ENCODE results near the gene MSH5. TPM values are rescaled to one million over a fixed set of nuclear protein-coding genes. Genes with fewer than 3 reads are reported as not detected.

The MSH5 gene
- total and polyA plus RNA-seq, 9 of the 15 experiments (the other 6 are each of a cell fraction or from before 2014, with no cell fraction given), result 12.5 to 104 (median 46.6) TPM

DNA sequence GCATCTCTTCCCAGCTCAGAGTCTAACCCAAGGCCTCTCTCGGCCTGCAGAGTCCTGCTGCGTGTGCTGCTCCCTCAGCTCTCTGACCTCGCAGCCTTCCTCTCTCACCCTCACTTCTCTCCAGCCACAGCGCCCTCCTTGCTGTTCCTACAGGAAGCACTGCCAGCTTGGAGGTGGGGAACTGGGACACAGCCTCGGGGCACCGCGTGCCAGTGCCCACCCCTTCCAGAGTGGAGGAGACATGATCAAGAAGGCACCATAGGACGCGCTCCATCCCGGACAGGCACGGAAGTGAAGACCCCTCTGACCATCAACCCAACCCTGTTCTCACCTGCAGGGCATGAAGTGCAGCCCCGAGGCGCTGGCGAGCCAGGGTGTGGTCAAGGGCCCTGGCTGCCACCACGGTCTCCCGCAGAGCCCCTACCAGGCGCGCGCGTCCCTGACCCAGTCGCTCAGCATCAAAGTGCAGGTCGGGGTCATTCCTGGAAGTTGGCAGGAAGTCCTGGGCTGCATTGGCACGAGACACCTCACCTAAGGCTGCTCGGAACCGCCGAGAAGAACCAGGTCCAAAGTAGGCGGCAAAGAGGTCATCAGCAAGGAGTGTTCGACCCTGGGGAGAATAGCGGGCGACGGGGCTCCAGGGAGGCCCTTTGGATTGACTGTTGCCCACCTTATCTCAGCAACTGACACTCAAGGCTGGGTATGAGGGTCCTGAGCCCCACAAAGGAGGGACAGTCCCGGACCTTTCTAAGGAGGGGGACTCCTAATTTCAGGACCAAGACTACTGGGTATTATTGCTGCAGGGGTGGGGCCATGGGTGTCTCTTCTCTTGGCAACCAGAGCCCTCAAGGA lies 36.1 kb downstream of the MSH5 start:
- Histone ChIP-seq H3K27me3 (ENCODE audit: control insufficient read depth in 2 of 2, insufficient read depth in 2 of 2, low read length in 2 of 2) (no peaks in the 10 kb centered on the region), H3K36me3 (ENCODE audit: control insufficient read depth, insufficient read depth, low read length) (peaks cover 35% of the 10 kb centered on the region; the same call in 2 of the 3 replicates), H3K79me2 (ENCODE audit: control insufficient read depth, insufficient read depth, low read length) (no peaks in the 10 kb centered on the region), H3K9ac (ENCODE audit: insufficient read depth in 1 of 2, low read depth in 2 of 2, low read length in 2 of 2) (peak overlapping the region; percentile 64 to 88; a peak in 3 of 4 replicates), H3K9me1 (ENCODE audit: control insufficient read depth, insufficient read depth, low read length) (peaks cover 6% of the 10 kb centered on the region), H4K20me1 (replicated peaks; ENCODE audit: control insufficient read depth, insufficient read depth, low read length) (no peaks in the 10 kb centered on the region), H3K9me3 (replicated peaks; ENCODE audit: control insufficient read depth, insufficient read depth, low read depth, low read length) (no peaks in the 10 kb centered on the region), H3K27ac (ENCODE audit: extremely low read depth, low read depth, low read length) (peak overlapping the region; percentile 87), H3K4me3 (no peak overlapping the region; the same call in 1 of the 2 replicates), H3K4me2 (ENCODE audit: insufficient read depth, low read length) (0 out of 2 replicates have a peak overlapping the region, but pooled peaks have one; percentile 56), H2AFZ (ENCODE audit: low read depth, low read length) (0 out of 2 replicates have a peak overlapping the region, but pooled peaks have one; percentile 3), H3K4me1 (replicated peaks in 1 of 2; ENCODE audit: control insufficient read depth in 2 of 2, insufficient read depth in 2 of 2, low read length in 2 of 2) (peaks cover 43 to 83% of the 10 kb centered on the region in 2 experiments)
- intact Hi-C loops (cut with micrococcal nuclease) (loop anchor here (2.0 to 10.0 kb wide), 2 partner anchors 19 to 231 kb away; partner anchors contain the start of genes ATP6V1G2, DDX39B, NFKBIL1 and VARS1), in situ Hi-C loops (cut with MboI) (no loop called here)
- BruUV-seq (replicated peaks), result no TSS peak
- DNase-seq (ENCODE audit: extremely low read depth in 1 of 4, low spot score in 3 of 4) (no peak), FAIRE-seq (no peak), ATAC-seq (no peak)
- ChIA-PET POLR2A (interaction anchor here (0.5 to 8.8 kb wide), 23 partner anchors 9 to 114 kb away, joined by 3 to 38 read pairs (median 5); partner anchors contain the start of genes C6orf47, CLIC1, GPANK1 and HSPA1B), CTCF (ENCODE audit: low intra/inter-chr PET ratio) (no interaction called here)
- 89% methylated on average over 32 of the region's 32 CpGs for WGBS (ENCODE audit: insufficient coverage, low coverage, missing lambda C conversion rate)
- no peak for TF ChIP-seq CREM (IDR thresholded peaks at IDR 0.05; ENCODE audit: low read depth)
- no peak for TF ChIP-seq THRAP3 (IDR thresholded peaks at IDR 0.05; ENCODE audit: borderline replicate concordance)
- peak; percentile 30 for TF ChIP-seq HMGN3 (IDR thresholded peaks at IDR 0.05; ENCODE audit: borderline replicate concordance, extremely low read depth, insufficient read length, low read depth, low read length)
- no peak for TF ChIP-seq SNRNP70 (optimal IDR thresholded peaks at IDR 0.05; ENCODE audit: low read depth, low read length)
- TF ChIP-seq, protein P1, sequence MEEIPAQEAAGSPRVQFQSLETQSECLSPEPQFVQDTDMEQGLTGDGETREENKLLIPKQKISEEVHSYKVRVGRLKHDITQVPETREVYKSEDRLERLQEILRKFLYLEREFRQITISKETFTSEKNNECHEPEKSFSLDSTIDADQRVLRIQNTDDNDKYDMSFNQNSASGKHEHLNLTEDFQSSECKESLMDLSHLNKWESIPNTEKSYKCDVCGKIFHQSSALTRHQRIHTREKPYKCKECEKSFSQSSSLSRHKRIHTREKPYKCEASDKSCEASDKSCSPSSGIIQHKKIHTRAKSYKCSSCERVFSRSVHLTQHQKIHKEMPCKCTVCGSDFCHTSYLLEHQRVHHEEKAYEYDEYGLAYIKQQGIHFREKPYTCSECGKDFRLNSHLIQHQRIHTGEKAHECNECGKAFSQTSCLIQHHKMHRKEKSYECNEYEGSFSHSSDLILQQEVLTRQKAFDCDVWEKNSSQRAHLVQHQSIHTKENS (CRISPR knock-in tag; IDR thresholded peaks at IDR 0.05), result no peak
- TF ChIP-seq KDM5B (IDR thresholded peaks at IDR 0.05; ENCODE audit: insufficient replicate concordance, low read depth, low read length), result peak; percentile 12
- TF ChIP-seq, protein P2, sequence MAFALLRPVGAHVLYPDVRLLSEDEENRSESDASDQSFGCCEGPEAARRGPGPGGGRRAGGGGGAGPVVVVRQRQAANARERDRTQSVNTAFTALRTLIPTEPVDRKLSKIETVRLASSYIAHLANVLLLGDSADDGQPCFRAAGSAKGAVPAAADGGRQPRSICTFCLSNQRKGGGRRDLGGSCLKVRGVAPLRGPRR (CRISPR knock-in tag; IDR thresholded peaks at IDR 0.05), result no peak
- TF ChIP-seq ERF (CRISPR knock-in tag; IDR thresholded peaks at IDR 0.05), result 0 out of 2 replicates have a peak, but pooled peaks have one; percentile 57
- TF ChIP-seq, protein P3, sequence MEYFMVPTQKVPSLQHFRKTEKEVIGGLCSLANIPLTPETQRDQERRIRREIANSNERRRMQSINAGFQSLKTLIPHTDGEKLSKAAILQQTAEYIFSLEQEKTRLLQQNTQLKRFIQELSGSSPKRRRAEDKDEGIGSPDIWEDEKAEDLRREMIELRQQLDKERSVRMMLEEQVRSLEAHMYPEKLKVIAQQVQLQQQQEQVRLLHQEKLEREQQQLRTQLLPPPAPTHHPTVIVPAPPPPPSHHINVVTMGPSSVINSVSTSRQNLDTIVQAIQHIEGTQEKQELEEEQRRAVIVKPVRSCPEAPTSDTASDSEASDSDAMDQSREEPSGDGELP (CRISPR knock-in tag; IDR thresholded peaks at IDR 0.05; ENCODE audit: borderline replicate concordance), result no peak
- TF ChIP-seq, protein P4, sequence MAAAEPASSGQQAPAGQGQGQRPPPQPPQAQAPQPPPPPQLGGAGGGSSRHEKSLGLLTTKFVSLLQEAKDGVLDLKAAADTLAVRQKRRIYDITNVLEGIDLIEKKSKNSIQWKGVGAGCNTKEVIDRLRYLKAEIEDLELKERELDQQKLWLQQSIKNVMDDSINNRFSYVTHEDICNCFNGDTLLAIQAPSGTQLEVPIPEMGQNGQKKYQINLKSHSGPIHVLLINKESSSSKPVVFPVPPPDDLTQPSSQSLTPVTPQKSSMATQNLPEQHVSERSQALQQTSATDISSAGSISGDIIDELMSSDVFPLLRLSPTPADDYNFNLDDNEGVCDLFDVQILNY (CRISPR knock-in tag; IDR thresholded peaks at IDR 0.05), result 0 out of 2 replicates have a peak, but pooled peaks have one; percentile 88
- no peak for TF ChIP-seq ZFP1 (CRISPR knock-in tag; IDR thresholded peaks at IDR 0.05)
- TF ChIP-seq ZSCAN29 (IDR thresholded peaks at IDR 0.05), result no peak
- no peak for TF ChIP-seq SIN3A (IDR thresholded peaks at IDR 0.05; ENCODE audit: borderline replicate concordance in 2 of 2, control insufficient read depth in 1 of 2, low read depth in 2 of 2, low read length in 2 of 2)
- no peak for TF ChIP-seq NR1H2 (CRISPR knock-in tag; IDR thresholded peaks at IDR 0.05)
- no peak for TF ChIP-seq ZNF197 (CRISPR knock-in tag; IDR thresholded peaks at IDR 0.05; ENCODE audit: low read depth)
- no peak for TF ChIP-seq MAFK (IDR thresholded peaks at IDR 0.05; ENCODE audit: low read length)
- TF ChIP-seq RBFOX2 (IDR thresholded peaks at IDR 0.05; ENCODE audit: low read depth, low read length), result 0 out of 2 replicates have a peak, but pooled peaks have one; percentile 29
